Calu3 (cell line): ENCODE results near the gene EPHA8. TPM values are rescaled to one million over a fixed set of nuclear protein-coding genes. Genes with fewer than 3 reads are reported as not detected.

ENCODE experiments used
- BruUV-seq: library from RNA; stranded (reverse); fragments of 400-500 nt; replicated peaks from 2 replicates; lab custom pipeline; 2021; lab: Mats Ljungman, UMichigan
- CTCF ChIA-PET: fragments of 300-600 bp; sonication (Branson Sonifier 250); formaldehyde crosslinking; loops from one replicate; lab custom pipeline; 2022; ENCODE audit warnings: antibody characterized with exemption; lab: Charles Lee
- DNase-seq: peaks from one replicate; pipeline ENCODE4 v3.0.0; 2022
- H3K27ac Mint-ChIP-seq: one replicate; pipeline ENCODE4 v1.8.0; 2022; ENCODE audit warnings: mixed read lengths; ENCODE audit not compliant: unreplicated experiment
- H3K27me3 Mint-ChIP-seq: one replicate; pipeline ENCODE4 v1.8.0; 2022; ENCODE audit warnings: mixed read lengths; ENCODE audit not compliant: unreplicated experiment
- H3K36me3 Mint-ChIP-seq: one replicate; pipeline ENCODE4 v1.8.0; 2022; ENCODE audit warnings: mild to moderate bottlenecking, moderate library complexity, mixed read lengths; ENCODE audit not compliant: insufficient read depth, unreplicated experiment
- H3K4me1 Mint-ChIP-seq: one replicate; pipeline ENCODE4 v1.8.0; 2022; ENCODE audit warnings: mild to moderate bottlenecking, low read depth, mixed read lengths; ENCODE audit not compliant: unreplicated experiment
- H3K4me3 Mint-ChIP-seq: one replicate; pipeline ENCODE4 v1.8.0; 2022; ENCODE audit warnings: mild to moderate bottlenecking, low read depth, moderate library complexity, mixed read lengths; ENCODE audit not compliant: unreplicated experiment
- H3K9me3 Mint-ChIP-seq: one replicate; pipeline ENCODE4 v1.8.0; 2022; ENCODE audit warnings: low read depth, mixed read lengths; ENCODE audit not compliant: unreplicated experiment
- intact Hi-C: fragments of 100-400 bp; cut with micrococcal nuclease; formaldehyde crosslinking; loops from one replicate; pipeline ENCODE4 v1.10.0; 2022; ENCODE audit not compliant: unreplicated experiment
- total RNA-seq: library from RNA; stranded (reverse); gene quantifications from 2 replicates; pipeline ENCODE4 v1.2.3, GENCODE V29; 2022
- TF ChIP-seq, protein P1 (sequence below): fragments of 200-600 bp; IDR thresholded peaks from one replicate; pipeline ENCODE4 v1.8.0; 2022; ENCODE audit warnings: antibody characterized with exemption; ENCODE audit not compliant: unreplicated experiment

EPHA8 gene
- total RNA-seq, 1 experiment from 2014 or later, result not detected

DNA sequence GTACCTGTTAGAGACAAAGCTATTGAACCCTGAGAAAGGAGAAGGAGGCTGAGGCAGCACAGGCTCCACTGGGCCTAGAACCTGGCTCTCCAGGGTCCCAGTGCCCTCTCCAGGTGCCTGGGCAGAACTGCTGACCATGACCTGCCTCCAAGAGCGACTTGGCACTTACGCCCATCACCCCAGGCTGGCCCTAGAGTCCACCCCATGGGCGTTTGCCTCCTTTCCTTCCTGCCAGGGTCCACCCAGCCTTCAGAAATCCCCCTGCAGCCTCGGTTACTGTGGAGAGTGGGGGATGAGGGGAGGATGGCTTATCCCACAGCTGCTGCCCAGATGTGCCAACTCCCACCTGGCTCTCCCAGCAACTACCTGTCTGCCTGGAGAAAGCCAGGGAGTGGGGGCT, 58.5 kb downstream of the EPHA8 start:
- DNase-seq, result no peak
- Mint-ChIP-seq H3K9me3 (no peaks in the 10 kb centered on the region), H3K27ac (no peak overlapping the region), H3K36me3 (no peaks in the 10 kb centered on the region), H3K4me3 (no peak overlapping the region), H3K4me1 (no peaks in the 10 kb centered on the region), H3K27me3 (peaks cover 78% of the 10 kb centered on the region)
- TF ChIP-seq, protein P1, sequence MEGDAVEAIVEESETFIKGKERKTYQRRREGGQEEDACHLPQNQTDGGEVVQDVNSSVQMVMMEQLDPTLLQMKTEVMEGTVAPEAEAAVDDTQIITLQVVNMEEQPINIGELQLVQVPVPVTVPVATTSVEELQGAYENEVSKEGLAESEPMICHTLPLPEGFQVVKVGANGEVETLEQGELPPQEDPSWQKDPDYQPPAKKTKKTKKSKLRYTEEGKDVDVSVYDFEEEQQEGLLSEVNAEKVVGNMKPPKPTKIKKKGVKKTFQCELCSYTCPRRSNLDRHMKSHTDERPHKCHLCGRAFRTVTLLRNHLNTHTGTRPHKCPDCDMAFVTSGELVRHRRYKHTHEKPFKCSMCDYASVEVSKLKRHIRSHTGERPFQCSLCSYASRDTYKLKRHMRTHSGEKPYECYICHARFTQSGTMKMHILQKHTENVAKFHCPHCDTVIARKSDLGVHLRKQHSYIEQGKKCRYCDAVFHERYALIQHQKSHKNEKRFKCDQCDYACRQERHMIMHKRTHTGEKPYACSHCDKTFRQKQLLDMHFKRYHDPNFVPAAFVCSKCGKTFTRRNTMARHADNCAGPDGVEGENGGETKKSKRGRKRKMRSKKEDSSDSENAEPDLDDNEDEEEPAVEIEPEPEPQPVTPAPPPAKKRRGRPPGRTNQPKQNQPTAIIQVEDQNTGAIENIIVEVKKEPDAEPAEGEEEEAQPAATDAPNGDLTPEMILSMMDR, result no peak
- CTCF ChIA-PET, result no interaction called here
- BruUV-seq, result no TSS peak
- intact Hi-C loops, result no loop called here

DNA sequence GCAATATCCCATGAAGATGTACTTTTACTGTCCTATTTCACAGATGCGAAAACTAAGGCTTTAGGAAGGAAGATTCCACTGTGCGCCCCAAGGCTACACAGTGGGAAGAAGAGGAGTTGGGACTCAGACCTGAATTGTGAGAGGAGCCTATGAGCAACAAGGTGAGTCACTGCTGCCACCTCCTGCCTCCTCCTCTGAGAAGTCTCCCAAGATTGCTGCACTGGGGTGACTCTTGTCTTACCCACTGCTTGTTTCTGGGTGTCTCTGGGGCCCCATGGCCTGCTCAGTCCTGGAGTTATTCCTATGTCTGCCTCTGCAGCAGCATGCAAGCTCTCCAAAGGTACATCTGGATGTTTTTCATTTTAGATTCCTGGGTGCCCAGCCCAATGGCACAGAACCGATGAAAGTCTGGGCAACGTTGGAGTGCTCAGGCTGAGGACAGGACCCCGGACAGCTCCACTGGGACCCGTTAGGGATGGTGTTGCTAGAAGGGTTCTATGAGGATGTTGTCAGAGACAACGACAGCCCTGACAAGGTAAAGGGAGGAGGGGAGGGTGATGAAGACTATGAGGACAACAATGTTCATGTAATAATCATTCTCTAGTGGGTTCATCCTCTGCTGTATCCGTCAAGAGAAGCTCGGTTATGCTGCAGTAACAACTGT, 62.1 kb downstream of the EPHA8 start:
- TF ChIP-seq, protein P1, result no peak
- intact Hi-C loops, result no loop called here
- no TSS peak for BruUV-seq
- CTCF ChIA-PET, result no interaction called here
- Mint-ChIP-seq H3K4me3 (no peak overlapping the region), H3K27me3 (peaks cover 80% of the 10 kb centered on the region), H3K27ac (no peak overlapping the region), H3K9me3 (no peaks in the 10 kb centered on the region), H3K36me3 (no peaks in the 10 kb centered on the region), H3K4me1 (no peaks in the 10 kb centered on the region)
- no peak for DNase-seq

DNA sequence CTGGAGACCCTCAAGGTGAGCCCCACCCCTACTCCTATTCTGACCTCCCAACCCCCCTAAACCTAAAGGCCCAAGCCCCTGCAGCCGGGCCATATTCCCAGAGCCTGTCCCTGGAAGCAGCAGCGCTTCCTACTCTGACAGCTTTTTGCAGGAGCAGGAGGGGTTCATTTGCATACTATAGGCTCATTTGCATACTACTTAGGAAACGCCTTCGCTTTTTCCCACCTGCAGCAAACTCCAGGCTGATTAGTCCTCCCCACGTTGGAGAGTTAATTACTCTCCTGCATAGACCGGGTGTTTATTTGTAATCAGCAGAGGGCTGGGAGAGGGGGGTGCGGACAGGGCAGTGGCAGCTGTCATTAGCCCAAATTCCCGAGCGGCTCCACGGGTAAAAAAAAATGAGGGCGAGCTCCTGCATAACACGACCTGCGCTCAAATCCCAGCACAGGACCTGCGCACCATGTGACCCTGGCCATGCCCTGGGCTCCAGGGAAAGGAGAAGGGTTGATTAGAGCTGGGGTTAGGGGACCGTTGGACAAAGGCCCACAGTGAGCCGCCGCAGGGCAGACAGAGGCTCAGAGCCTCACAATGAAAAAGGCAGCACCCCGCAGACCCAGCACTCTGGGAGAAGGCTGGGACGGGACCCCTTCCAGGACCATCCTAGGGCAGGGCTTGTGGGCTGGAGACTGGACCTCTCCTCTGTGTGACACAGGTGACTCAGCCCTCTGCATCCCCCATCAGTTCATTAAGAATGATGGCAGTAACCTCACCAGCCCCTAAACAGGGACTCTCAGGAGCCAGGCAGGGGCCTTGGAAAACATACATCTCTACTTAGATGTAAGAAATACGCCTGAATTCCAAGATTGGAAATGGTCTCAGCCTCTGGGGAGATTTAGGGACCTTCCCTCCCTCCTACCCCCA, 63.2 kb downstream of the EPHA8 start:
- Mint-ChIP-seq H3K27ac (no peak overlapping the region), H3K27me3 (peaks cover 85% of the 10 kb centered on the region), H3K9me3 (no peaks in the 10 kb centered on the region), H3K4me1 (no peaks in the 10 kb centered on the region), H3K36me3 (no peaks in the 10 kb centered on the region), H3K4me3 (no peak overlapping the region)
- no TSS peak for BruUV-seq
- intact Hi-C loops, result no loop called here
- TF ChIP-seq, protein P1, result no peak
- no peak for DNase-seq
- CTCF ChIA-PET, result no interaction called here

DNA sequence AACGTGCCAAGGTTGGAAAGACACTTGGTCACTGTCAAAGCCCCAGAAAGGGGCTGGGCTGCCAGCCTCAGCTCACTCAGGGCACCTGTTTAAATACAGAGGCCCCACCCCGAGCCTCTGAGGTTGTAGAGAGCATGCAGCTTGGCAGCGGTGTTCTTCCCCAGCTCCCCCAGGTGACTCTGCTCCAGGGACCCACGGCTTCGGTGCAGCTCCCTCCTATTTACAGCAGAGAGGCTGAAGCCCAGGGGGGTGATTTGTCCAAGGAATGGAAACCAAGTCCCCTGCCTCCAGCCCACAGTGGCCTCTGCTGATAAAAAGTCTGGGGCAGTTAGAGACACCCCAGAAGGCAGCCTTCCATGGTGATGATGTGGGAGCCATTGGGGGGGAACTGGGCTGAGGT, 64.0 kb downstream of the EPHA8 start:
- peaks cover 77% of the 10 kb centered on the region for H3K27me3 Mint-ChIP-seq
- no peaks in the 10 kb centered on the region for H3K36me3 Mint-ChIP-seq
- H3K27ac Mint-ChIP-seq, result no peak overlapping the region
- intact Hi-C loops, result no loop called here
- TF ChIP-seq, protein P1, result no peak
- DNase-seq, result no peak
- no TSS peak for BruUV-seq
- no peak overlapping the region for H3K4me3 Mint-ChIP-seq
- CTCF ChIA-PET, result no interaction called here
- H3K9me3 Mint-ChIP-seq, result no peaks in the 10 kb centered on the region
- H3K4me1 Mint-ChIP-seq, result no peaks in the 10 kb centered on the region
